GM13976 (cell line): Measurements from ENCODE around the gene ZBTB37.

Experiments
- DNase-seq: peaks from one replicate; pipeline ENCODE4 v3.0.0; 2012; ENCODE audit warnings: low spot score
- CTCF ChIP-seq: IDR thresholded peaks from 2 replicates; pipeline ENCODE4 v1.5.1; 2012; ENCODE audit warnings: borderline replicate concordance, mild to moderate bottlenecking; ENCODE audit not compliant: insufficient read depth; ENCODE audit errors: extremely low read depth, missing control alignments, control extremely low read depth
- in situ Hi-C: fragments of 300-500 bp; cut with MboI; formaldehyde crosslinking; loops from one replicate; pipeline ENCODE4 v1.12.0; 2022; ENCODE audit warnings: low sequenced_read_pairs, mixed read lengths, inconsistent platforms; ENCODE audit not compliant: unreplicated experiment

ZBTB37 gene

GRCh38 chr1:173900427-173900826 is 32.2 kb downstream of the ZBTB37 start:
- TF ChIP-seq CTCF = no peak
- in situ Hi-C loops = no loop called here
- no peak for DNase-seq

GRCh38 chr1:173900992-173901391 is 32.8 kb downstream of the ZBTB37 start:
- in situ Hi-C loops = no loop called here

DNA sequence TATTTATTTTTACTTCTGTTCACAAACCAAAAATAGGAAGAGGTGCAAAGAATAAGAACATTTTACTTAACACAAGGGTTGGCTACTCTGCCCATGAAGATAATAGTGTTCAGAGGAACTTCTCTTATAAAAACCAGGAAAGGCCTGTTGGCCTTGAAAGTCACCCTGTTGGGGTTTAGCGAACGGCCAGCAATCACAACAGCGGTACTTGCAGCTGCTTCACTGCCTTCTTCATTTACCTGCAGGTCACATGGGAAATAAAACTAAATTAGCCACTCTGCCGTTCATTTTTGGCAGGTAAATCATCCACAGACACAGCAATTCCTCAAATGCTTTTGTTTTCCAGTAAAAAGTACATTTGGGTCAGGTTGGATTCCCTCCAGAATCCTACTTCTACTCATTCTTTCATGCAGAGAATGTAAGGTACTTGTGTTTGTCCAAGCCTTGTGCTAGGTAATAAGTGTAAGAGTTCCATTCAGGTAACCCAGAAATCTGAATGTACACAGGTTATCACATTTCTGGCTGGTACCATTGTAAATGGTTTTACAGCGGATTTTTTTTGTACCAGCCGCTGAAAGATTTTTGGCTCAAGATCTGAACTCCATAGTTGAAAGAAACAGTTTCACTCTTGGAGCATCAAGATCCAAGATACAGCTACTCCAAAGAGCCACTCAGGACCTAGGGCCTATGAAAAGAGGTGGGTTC is 35.8 kb downstream of the ZBTB37 start:
- no peak for TF ChIP-seq CTCF
- no peak for DNase-seq
- in situ Hi-C loops = no loop called here

More at GRCh38 chr1:173900992-173901391, 32.8 kb downstream of the ZBTB37 start:
- DNase-seq = no peak
- TF ChIP-seq CTCF = no peak

- in situ Hi-C loops = no loop called here
- no peak for DNase-seq
- TF ChIP-seq CTCF = no peak
Observed at GRCh38 chr1:173913111-173913510, 44.9 kb downstream of the ZBTB37 start.

- in situ Hi-C loops = no loop called here
- peak; percentile 58 for DNase-seq
Observed at GRCh38 chr1:173914366-173914871, 46.2 kb downstream of the ZBTB37 start.

DNA sequence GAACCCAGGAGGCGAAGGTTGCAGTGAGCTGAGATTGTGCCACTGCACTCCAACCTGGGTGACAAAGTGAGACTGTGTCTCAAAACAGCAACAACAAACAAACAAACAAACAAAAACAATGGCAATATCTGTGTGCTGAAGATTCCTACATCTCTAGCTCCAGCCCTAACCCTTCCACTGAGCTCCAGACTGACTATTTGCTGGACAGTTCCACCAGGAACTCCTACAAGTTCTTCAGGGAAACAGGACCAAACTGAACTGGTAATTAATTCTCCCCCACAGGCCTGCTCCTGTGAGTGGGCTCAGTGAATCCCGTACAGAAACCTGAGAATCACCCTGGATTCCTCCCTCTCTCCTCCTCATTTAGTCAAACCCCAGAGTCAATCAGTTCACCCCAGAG is 47.4 kb downstream of the ZBTB37 start:
- no peak for DNase-seq
- in situ Hi-C loops = no loop called here
- no peak for TF ChIP-seq CTCF

More at GRCh38 chr1:173914366-173914871, 46.2 kb downstream of the ZBTB37 start:
- peak; percentile 49 for TF ChIP-seq CTCF
